Left lung (tissue), 10 donors: ENCODE results near the gene BMP15. TPM values are rescaled to one million over a fixed set of nuclear protein-coding genes. Genes with fewer than 3 reads are reported as not detected.

Experiments used
- ATAC-seq: fragments of 200-7000 bp; cut with Tn5 transposase; one replicate; pipeline ENCODE4 v1.9.1; 2020; ENCODE audit warnings: moderate library complexity
- DNase-seq, 4 donors: peaks; one replicate each; pipeline ENCODE4 v3.0.0-alpha.2; 2013 to 2020
- H3K27ac ChIP-seq, 2 donors: fragments of 200-600 bp; sonication (generic) in 1 of 2; one replicate each; pipeline versions ENCODE4 v1.5.0 to v1.8.0; 2020 to 2021
- H3K27me3 ChIP-seq, 2 donors: fragments of 200-600 bp; sonication (generic) in 1 of 2; one replicate each; pipeline versions ENCODE4 v1.5.0 to v1.8.0; 2020 to 2021
- H3K36me3 ChIP-seq, 2 donors: fragments of 200-600 bp; sonication (generic) in 1 of 2; one replicate each; pipeline versions ENCODE4 v1.5.0 to v1.8.0; 2020 to 2021
- H3K4me1 ChIP-seq, 2 donors: fragments of 200-600 bp; one replicate each; pipeline ENCODE4 v1.8.0; 2021
- H3K4me3 ChIP-seq, 2 donors: fragments of 200-600 bp; sonication (generic) in 1 of 2; one replicate each; pipeline versions ENCODE4 v1.5.0 to v1.8.0; 2020 to 2021; ENCODE audit warnings: mild to moderate bottlenecking in 1 of 2
- H3K9me3 ChIP-seq, 2 donors: fragments of 200-600 bp; sonication (generic) in 1 of 2; one replicate each; pipeline versions ENCODE4 v1.5.0 to v1.8.0; 2020 to 2021
- CTCF ChIP-seq, 2 donors: fragments of 200-600 bp; sonication (generic) in 1 of 2; IDR thresholded peaks; one replicate each; pipeline versions ENCODE4 v1.5.0 to v1.8.0; 2021; ENCODE audit warnings: antibody characterized with exemption in 2 of 2
- intact Hi-C, 2 donors: fragments of 100-400 bp; cut with DNase I; formaldehyde crosslinking; loops; one replicate each; pipeline versions ENCODE4 v1.11.2 to v1.14.2; 2022
- polyA plus RNA-seq, 6 donors: library from polyadenylated mRNA; unstranded; fragments of 120-200 nt; gene quantifications; one replicate each; pipeline ENCODE4 v1.2.1, GENCODE V29; 2013; ENCODE audit not compliant: insufficient read length in 6 of 6
- total RNA-seq, 2 donors: library from RNA; stranded (reverse); fragmentation: NEBNext Ultra II Directional; extraction: Animal tissue kit (Norgen Biotek cat#: 25700); gene quantifications; one replicate each; pipeline ENCODE4 v1.2.1, GENCODE V29; 2021
- donor health status: DM: no; HTN: yes; CAD: no.
- donor health status: DM: no; HTN: no; CAD: no.

The BMP15 gene
- total and polyA plus RNA-seq, 8 donors: 0.23 TPM; not detected in 6

- DNase-seq (no peak), ATAC-seq (no peak)
- no peak overlapping the region for H3K27ac ChIP-seq
- no peaks in the 10 kb centered on the region for H3K36me3 ChIP-seq
- intact Hi-C loops: no loop called here
- H3K9me3 ChIP-seq: no peaks in the 10 kb centered on the region
- H3K27me3 ChIP-seq: no peaks in the 10 kb centered on the region
- no peaks in the 10 kb centered on the region for H3K4me1 ChIP-seq
- H3K4me3 ChIP-seq: no peak overlapping the region
- TF ChIP-seq CTCF (IDR thresholded peaks at IDR 0.05): no peak
These were observed 16.6 kb downstream of the BMP15 start for GRCh38 chrX:50927127-50927526.

- Histone ChIP-seq H3K27me3 (peaks cover 0 to 2% of the 10 kb centered on the region in 2 donors), H3K4me3 (no peak overlapping the region), H3K36me3 (no peaks in the 10 kb centered on the region), H3K9me3 (no peaks in the 10 kb centered on the region), H3K27ac (no peak overlapping the region), H3K4me1 (no peaks in the 10 kb centered on the region)
- DNase-seq: peak in 1 of 4 donors; percentile 54
- intact Hi-C loops: no loop called here
- TF ChIP-seq CTCF (IDR thresholded peaks at IDR 0.05): peak in 1 of 2 donors; percentile 18
- peak; percentile 34 for ATAC-seq
These were observed 31.1 kb downstream of the BMP15 start for GRCh38 chrX:50941638-50942037.

- DNase-seq (no peak), ATAC-seq (no peak)
- H3K4me1 ChIP-seq: no peaks in the 10 kb centered on the region
- H3K27me3 ChIP-seq: peaks cover 0 to 2% of the 10 kb centered on the region in 2 donors
- H3K27ac ChIP-seq: no peak overlapping the region
- no peaks in the 10 kb centered on the region for H3K9me3 ChIP-seq
- TF ChIP-seq CTCF (IDR thresholded peaks at IDR 0.05): no peak
- H3K4me3 ChIP-seq: no peak overlapping the region
- H3K36me3 ChIP-seq: no peaks in the 10 kb centered on the region
- intact Hi-C loops: no loop called here
These were observed 31.9 kb downstream of the BMP15 start for GRCh38 chrX:50942471-50942870.

GRCh38 chrX:50952406-50952805 is 41.9 kb downstream of the BMP15 start:
- intact Hi-C loops: no loop called here
- H3K27me3 ChIP-seq: no peaks in the 10 kb centered on the region
- no peak for DNase-seq
- no peak for ATAC-seq
- H3K4me1 ChIP-seq: no peaks in the 10 kb centered on the region
- H3K36me3 ChIP-seq: no peaks in the 10 kb centered on the region
- no peak overlapping the region for H3K4me3 ChIP-seq
- no peaks in the 10 kb centered on the region for H3K9me3 ChIP-seq
- TF ChIP-seq CTCF (IDR thresholded peaks at IDR 0.05): no peak
- H3K27ac ChIP-seq: no peak overlapping the region

GRCh38 chrX:50953832-50954231 is 43.3 kb downstream of the BMP15 start:
- H3K27ac ChIP-seq: no peak overlapping the region
- H3K36me3 ChIP-seq: no peaks in the 10 kb centered on the region
- TF ChIP-seq CTCF (IDR thresholded peaks at IDR 0.05): no peak
- H3K4me3 ChIP-seq: no peak overlapping the region
- intact Hi-C loops: no loop called here
- ATAC-seq (no peak), DNase-seq (no peak)
- no peaks in the 10 kb centered on the region for H3K9me3 ChIP-seq
- H3K4me1 ChIP-seq: no peaks in the 10 kb centered on the region
- H3K27me3 ChIP-seq: peaks cover 0 to 2% of the 10 kb centered on the region in 2 donors
